AG09309 (cell line): ENCODE measurements around the gene CYP19A1.
A peak's percentile ranks its signal among the peaks of the same experiment; 100 is the strongest.

ENCODE experiments used
- DNase-seq: peaks from one replicate; pipeline ENCODE4 v3.0.0-alpha.2; 2010; ENCODE audit warnings: low read depth
- H3K4me3 ChIP-seq: 2 replicates; pipeline ENCODE4 v1.5.1; 2011; ENCODE audit warnings: mild to moderate bottlenecking, low read depth, low read length, moderate library complexity; ENCODE audit not compliant: control insufficient read depth
- TF ChIP-seq, protein P1 (sequence below): IDR thresholded peaks from 2 replicates; pipeline ENCODE4 v1.5.1; 2011; ENCODE audit warnings: mild to moderate bottlenecking, low read depth, low read length, inconsistent platforms; ENCODE audit not compliant: insufficient read depth, control insufficient read depth; ENCODE audit errors: missing control alignments

The CYP19A1 gene

DNA sequence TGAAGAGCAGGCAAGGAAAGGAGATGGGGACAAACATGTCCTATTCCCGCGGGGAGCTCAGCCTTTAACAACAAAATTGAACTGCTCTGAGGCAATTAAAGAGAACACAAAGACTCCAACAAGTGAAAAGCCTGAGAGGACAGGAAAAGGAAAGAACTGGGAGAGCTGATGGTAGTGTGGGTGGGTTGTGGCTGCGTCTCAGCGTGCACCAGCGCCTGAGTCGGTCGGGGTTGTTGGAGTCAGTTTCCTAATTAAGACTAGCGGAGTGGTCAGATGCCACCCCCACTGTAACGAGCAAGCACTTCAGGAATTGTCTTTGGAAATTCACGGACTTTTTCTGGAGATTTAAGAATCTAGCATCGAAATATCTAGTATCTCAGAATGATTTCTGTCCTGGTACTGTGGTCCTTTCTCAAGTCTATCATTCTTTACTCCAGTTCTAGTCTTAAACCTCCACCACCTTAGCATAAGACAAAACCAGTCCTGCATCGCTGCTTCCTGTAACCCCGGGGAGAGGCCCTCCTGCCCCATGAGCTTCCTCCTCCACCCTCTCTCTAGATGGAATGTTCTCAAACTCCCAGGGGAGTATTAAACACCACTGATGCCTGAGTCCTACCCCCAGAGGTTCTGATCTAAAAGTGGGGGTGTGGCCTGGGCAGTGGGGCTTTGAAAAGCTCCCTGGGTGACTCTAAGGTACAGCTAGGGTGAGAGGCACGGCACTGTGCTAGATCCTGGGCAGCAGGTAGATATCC, 104.0 kb downstream of the CYP19A1 start:
- no peak for DNase-seq
- H3K4me3 ChIP-seq: no peak overlapping the region
- TF ChIP-seq, protein P1, sequence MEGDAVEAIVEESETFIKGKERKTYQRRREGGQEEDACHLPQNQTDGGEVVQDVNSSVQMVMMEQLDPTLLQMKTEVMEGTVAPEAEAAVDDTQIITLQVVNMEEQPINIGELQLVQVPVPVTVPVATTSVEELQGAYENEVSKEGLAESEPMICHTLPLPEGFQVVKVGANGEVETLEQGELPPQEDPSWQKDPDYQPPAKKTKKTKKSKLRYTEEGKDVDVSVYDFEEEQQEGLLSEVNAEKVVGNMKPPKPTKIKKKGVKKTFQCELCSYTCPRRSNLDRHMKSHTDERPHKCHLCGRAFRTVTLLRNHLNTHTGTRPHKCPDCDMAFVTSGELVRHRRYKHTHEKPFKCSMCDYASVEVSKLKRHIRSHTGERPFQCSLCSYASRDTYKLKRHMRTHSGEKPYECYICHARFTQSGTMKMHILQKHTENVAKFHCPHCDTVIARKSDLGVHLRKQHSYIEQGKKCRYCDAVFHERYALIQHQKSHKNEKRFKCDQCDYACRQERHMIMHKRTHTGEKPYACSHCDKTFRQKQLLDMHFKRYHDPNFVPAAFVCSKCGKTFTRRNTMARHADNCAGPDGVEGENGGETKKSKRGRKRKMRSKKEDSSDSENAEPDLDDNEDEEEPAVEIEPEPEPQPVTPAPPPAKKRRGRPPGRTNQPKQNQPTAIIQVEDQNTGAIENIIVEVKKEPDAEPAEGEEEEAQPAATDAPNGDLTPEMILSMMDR: no peak

DNA sequence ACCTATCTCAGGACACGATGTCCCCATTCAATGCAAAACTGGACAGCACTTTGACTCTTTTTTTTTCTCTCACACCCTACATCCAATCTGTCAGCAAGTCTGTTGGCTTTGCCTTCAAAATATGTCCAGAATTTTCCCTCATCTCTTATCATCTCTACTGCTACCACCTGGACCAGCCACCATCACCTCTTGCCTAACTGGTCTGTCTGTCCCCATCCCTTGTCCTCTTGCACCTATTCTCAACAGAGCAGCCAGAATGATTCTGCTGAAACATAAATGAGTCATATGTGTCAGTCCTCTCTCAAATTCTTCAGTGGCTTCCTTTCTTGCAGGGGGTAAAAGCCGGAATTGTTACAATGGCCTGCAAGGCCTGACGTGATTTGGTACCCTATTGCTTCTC, 105.8 kb downstream of the CYP19A1 start:
- H3K4me3 ChIP-seq: no peak overlapping the region
- DNase-seq: no peak
- TF ChIP-seq, protein P1: no peak

DNA sequence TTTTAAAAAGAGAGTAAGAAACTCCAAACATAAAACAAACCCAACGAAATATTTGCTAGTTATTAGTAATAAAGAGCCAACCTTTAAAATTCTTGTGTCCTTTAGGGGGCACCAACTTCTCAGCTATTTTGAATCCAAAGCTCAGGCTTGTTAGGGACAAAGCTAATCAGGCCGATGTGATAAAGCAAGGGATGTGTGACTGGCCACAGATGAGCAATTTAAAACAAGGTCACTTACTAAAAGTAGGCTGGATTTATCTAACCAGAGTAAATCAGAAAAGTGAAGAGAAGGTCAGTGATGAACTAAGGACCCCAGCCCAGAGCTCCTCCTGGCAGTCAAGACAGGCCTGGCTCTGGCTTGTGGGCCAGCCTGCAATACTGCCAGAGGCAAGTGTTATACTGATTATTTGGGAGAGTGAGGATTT, 108.5 kb downstream of the CYP19A1 start:
- no peak for DNase-seq
- H3K4me3 ChIP-seq: no peak overlapping the region
- TF ChIP-seq, protein P1: peak; percentile 47

DNA sequence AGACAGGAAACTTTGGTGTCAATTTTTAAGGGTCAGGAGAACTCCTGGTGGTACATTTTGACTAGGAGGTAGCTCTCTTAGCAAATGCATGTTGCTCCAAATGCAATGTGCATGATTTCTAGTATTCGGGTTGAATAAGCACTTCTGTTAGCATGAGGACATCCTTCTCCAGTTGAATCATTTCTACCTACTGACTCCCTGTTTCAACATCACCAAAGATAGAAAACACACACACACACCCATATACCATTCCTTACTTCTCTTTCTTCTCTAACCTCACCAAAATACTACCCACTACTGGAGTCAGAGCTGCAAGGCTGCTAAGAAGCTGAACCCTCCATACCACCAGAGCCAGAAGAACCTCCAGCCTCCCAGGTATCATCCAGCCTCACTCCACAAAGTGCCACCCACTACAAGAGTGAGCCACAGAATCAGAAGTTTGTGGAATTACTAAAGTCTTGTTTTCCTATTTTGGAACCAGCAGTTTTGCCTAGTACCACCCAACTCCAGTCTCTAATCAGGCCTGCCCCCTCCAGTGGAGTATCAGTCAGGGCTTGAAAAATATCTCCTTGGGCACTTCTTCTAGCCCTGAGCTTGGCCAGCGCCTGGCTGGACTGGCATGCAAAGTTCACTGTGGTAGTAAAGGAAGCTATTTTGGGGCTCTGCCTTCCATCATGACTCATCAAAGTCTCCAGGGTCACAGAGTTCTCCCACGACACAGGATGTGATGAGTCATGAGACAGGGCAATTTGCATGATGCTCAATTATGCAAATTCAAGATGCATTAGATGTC, 110.3 kb downstream of the CYP19A1 start:
- no peak overlapping the region for H3K4me3 ChIP-seq
- TF ChIP-seq, protein P1: no peak
- peak; percentile 79 for DNase-seq

DNA sequence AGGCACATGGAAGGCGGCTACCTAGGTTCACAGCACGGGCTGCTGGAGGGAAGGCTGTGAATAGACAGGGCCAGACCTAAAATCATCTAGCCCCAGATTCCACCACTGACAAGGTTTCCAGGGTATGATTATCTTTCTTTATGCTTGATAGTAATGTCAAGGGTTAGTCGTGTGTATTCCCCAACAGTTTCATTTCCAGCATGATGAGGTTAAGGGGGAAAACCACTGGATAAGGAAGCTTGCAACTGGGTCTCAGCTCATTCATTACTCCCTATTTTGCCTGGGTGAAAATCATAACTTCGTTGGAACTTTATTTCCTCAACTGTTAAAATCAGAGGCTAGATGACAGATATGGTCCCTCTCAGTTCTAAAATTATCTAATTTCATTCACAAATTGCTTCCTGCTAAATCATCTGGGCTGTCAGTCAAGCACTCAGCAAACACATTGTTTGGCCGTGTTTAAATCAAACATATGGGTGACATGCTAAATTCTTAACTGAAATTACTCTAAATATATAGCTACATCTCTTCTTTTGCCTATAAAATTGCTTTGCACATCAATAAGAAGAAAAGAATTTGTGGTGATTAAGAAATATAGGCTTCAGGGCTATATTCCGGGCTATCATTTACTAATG, 111.7 kb downstream of the CYP19A1 start:
- H3K4me3 ChIP-seq: no peak overlapping the region
- DNase-seq: no peak
- TF ChIP-seq, protein P1: no peak

DNA sequence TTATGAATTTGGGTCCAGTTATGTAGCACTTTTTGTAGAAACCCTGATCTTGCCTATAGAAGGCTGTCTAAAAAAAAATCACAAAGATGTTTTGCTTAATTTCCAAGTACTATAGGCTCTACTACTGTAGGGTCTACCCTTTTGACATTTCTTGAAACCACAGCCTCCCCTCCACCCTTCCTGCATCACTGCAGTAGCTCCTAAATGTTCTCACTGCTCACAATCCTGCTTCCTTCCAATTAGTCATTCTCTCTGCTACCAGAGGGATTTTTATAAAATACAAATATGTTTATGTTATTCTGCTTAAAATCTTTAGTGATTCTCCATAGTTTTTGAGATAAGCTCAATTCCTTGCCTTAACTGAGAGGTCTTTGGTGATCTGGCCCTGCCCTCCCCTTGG, 114.0 kb downstream of the CYP19A1 start:
- no peak for DNase-seq
- TF ChIP-seq, protein P1: no peak
- H3K4me3 ChIP-seq: no peak overlapping the region
